Natural killer cell treated with Interleukin-12 subunit alpha and Interleukin-12 subunit beta and Interleukin-15 and Interleukin-18, amount 100 ng/mL, for 72 hours (primary cell): Measurements from ENCODE around the gene QKI. TPM values are rescaled to one million over a fixed set of nuclear protein-coding genes. Genes with fewer than 3 reads are reported as not detected.
A peak's percentile ranks its signal among the peaks of the same experiment; 100 is the strongest.

Experiments
- ATAC-seq, 2 donors: fragments of 150-1000 bp; cut with Tn5 transposase in 1 of 2; sonication (Bioruptor Pico), chemical (Tn5 transposase) in 1 of 2; 2 replicates each; pipeline ENCODE4 v1.10.0; 2021
- DNase-seq: peaks from one replicate; pipeline ENCODE4 v3.0.0; 2022; ENCODE audit warnings: low spot score
- H3K27ac Mint-ChIP-seq, 2 donors: 1 replicate in 1 of 2; 2 replicates in 1 of 2; pipeline ENCODE4 v1.8.0; 2022; ENCODE audit warnings: mixed read lengths in 2 of 2, mild to moderate bottlenecking in 1 of 2, moderate library complexity in 1 of 2
- H3K27me3 Mint-ChIP-seq, 2 donors: 1 replicate in 1 of 2; 2 replicates in 1 of 2; pipeline ENCODE4 v1.8.0; 2022; ENCODE audit warnings: mixed read lengths in 2 of 2
- H3K36me3 Mint-ChIP-seq: one replicate; pipeline ENCODE4 v1.8.0; 2022; ENCODE audit warnings: mixed read lengths
- H3K4me1 Mint-ChIP-seq, 2 donors: 1 replicate in 1 of 2; 2 replicates in 1 of 2; pipeline ENCODE4 v1.8.0; 2022; ENCODE audit warnings: low read depth in 2 of 2, mixed read lengths in 2 of 2, mild to moderate bottlenecking in 1 of 2
- H3K4me3 Mint-ChIP-seq: one replicate; pipeline ENCODE4 v1.8.0; 2022; ENCODE audit warnings: mixed read lengths
- H3K9me3 Mint-ChIP-seq: 2 replicates; pipeline ENCODE4 v1.8.0; 2022; ENCODE audit warnings: mixed read lengths
- total RNA-seq, 2 donors: library from RNA; stranded (reverse); gene quantifications; one replicate each; pipeline ENCODE4 v1.2.3, GENCODE V29; 2022

Gene QKI
- total RNA-seq, 2 donors from 2014 or later: 91.8 to 123 TPM

DNA sequence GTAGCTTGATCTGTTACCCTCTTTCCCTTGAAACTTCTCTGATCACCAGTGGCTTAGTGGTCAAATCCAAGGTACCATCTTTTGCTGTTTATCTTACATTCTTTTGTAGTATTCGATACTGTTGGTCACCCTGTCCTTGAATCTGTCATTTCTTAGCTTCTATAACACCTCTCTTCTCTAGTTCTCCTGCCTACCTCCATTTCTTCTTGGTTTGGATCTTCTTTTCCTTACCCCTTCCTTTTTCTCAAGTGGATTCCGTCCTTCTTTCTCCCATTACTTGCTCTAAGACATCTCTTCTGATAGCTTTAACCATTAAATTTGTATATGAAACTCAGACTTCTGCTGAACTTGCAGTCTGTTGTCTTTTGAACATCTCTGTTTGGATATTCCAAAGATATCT, 39.9 kb downstream of the QKI start:
- Mint-ChIP-seq H3K27me3 (no peaks in the 10 kb centered on the region), H3K36me3 (no peaks in the 10 kb centered on the region), H3K4me3 (no peak overlapping the region), H3K27ac (no peak overlapping the region), H3K4me1 (peaks cover 55% of the 10 kb centered on the region in 2 donors), H3K9me3 (no peaks in the 10 kb centered on the region)
- no peak for DNase-seq
- no peak for ATAC-seq

DNA sequence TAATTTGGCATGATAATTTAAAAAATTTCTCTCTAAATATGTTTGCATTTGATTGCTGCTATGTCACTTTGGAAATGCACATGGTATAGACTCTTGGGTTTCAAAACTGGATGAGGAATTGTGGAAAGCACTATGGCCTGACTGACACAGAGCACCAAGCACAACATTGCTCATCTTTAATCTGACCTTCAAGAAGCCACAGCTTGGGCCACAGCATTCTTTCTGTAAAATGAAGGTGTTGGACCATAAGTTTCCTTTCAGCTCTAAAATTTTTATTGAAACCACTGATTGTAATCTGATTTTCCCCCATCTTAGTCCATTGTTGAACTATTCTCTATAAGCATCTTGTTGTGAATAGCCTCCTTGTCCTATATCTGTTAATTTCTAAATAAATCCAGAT, 41.0 kb downstream of the QKI start:
- Mint-ChIP-seq H3K4me3 (no peak overlapping the region), H3K27me3 (no peaks in the 10 kb centered on the region), H3K9me3 (no peaks in the 10 kb centered on the region), H3K36me3 (no peaks in the 10 kb centered on the region), H3K4me1 (peaks cover 61 to 66% of the 10 kb centered on the region in 2 donors), H3K27ac (peak overlapping the region; percentile 33 to 62)
- ATAC-seq (no peak), DNase-seq (no peak)

DNA sequence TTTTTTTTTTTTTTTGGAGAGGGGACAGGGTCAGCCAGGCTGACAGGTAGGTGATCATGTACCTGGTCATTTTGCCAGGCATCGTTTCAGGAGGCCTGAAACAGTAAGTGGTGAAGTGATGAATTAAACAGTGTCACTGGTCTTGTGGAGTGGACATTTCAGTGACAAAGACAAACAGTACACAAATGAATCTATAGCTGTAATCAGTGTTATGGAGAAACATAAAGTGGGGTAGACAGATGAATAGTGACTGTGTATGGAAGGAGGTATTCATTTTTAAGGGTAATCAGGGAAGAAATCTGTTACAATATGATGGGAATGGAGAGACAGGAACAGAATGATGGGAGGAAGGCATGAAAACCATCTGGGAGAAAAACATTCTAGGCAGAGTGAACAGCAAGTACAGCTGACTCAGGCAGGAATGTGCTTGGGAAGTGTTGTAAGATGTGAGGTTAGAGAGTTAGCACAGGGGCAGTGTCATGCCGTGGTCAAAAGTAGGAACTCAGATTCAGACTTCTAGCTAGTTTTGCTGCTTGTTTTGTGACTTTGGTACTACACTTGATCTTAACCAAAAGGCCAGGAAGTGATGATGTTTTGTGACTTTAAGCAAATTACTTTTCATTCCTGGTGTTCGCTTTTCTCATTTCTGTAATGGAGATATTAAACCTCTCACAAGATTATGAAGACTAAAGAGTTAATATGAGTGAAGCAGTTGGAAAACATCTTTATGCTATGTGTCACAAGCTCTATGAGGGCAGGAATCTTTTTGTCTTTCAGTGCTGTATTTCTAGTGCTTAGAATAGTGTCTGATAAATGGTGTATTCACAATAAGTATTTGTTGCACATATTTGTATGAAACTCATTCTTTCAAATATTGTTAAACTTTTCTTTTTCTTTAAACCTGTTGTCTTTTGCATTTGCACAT, 43.4 kb downstream of the QKI start:
- Mint-ChIP-seq H3K36me3 (no peaks in the 10 kb centered on the region), H3K27me3 (no peaks in the 10 kb centered on the region), H3K9me3 (no peaks in the 10 kb centered on the region), H3K4me3 (peak overlapping the region; percentile 37), H3K4me1 (peaks cover 62 to 70% of the 10 kb centered on the region in 2 donors), H3K27ac (peak overlapping the region; percentile 57 to 62)
- ATAC-seq (peak; percentile 63 to 76), DNase-seq (no peak)

DNA sequence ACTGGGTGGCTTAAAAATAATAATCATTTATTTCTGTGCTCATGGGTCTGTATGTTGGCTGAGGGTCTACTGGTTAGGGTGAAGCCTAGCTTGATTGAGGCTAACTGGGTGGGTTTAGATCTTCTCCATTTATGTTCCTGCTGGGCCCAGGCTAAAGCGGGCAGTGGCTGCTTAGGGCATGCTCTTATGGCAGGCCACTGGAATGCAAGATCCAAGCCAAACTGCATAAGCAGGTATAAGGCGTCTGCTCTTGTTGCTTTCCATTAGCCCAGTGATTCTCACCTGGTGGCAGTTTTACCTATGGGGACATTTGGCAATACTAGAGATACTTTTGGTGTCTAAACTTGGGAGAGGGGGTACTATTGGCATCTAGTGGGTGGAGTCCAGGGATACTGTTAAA, 44.5 kb downstream of the QKI start:
- DNase-seq (no peak), ATAC-seq (no peak)
- Mint-ChIP-seq H3K4me3 (peak overlapping the region; percentile 88), H3K36me3 (peaks cover 2% of the 10 kb centered on the region), H3K4me1 (peaks cover 69 to 80% of the 10 kb centered on the region in 2 donors), H3K9me3 (no peaks in the 10 kb centered on the region), H3K27ac (peak overlapping the region; percentile 87 to 96), H3K27me3 (no peaks in the 10 kb centered on the region)

DNA sequence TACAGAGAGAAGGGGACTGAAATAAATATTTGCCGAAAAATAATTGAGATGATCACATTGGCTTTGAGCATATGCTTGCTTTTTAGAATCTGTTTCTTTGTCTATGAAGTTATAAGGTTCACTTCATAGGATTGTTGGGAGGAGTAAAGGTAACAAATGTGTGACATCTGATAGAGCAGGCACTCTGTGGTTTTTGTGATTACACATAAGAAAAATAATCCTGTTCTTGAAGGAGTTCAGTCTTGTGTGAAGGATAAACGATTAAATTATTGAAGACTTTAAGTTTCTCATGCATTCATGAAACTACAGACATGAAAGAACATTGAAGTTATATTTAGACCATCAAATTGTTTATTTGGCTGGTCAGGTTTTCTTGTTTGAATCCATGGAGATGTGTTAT, 45.0 kb downstream of the QKI start:
- H3K9me3 Mint-ChIP-seq: no peaks in the 10 kb centered on the region
- no peak for ATAC-seq
- H3K27ac Mint-ChIP-seq: peak overlapping the region; percentile 87 to 96
- peaks cover 6% of the 10 kb centered on the region for H3K36me3 Mint-ChIP-seq
- no peaks in the 10 kb centered on the region for H3K27me3 Mint-ChIP-seq
- H3K4me3 Mint-ChIP-seq: peak overlapping the region; percentile 88
- H3K4me1 Mint-ChIP-seq: peaks cover 70 to 78% of the 10 kb centered on the region in 2 donors
- DNase-seq: no peak

DNA sequence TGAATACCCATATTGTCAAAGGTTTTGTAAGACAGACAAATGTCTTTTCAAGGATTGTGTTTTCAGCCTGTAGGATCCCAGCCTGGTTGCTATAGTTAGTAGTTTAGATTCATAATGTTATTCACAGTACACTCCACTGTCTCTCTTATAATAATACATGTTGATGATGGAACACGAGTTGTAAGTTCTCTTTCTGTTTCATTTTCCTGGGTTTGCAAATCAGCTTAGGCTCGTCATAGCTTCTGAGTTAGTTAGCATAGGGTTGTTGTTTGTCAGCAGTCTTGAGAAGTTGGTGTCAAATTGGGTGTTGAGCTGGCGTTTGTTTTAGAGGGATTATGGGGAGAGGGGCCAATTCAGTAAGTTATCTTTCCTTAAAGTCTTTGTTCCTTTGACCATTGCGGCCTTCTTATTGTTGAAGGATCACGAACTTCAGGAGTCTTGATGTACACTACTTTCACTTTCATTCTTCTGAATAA, 45.8 kb downstream of the QKI start:
- DNase-seq (no peak), ATAC-seq (peak; percentile 90 to 92)
- H3K27ac Mint-ChIP-seq: peak overlapping the region; percentile 87 to 96
- no peaks in the 10 kb centered on the region for H3K9me3 Mint-ChIP-seq
- H3K4me1 Mint-ChIP-seq: peaks cover 72 to 75% of the 10 kb centered on the region in 2 donors
- peak overlapping the region; percentile 88 for H3K4me3 Mint-ChIP-seq
- H3K36me3 Mint-ChIP-seq: peaks cover 6% of the 10 kb centered on the region
- H3K27me3 Mint-ChIP-seq: no peaks in the 10 kb centered on the region

DNA sequence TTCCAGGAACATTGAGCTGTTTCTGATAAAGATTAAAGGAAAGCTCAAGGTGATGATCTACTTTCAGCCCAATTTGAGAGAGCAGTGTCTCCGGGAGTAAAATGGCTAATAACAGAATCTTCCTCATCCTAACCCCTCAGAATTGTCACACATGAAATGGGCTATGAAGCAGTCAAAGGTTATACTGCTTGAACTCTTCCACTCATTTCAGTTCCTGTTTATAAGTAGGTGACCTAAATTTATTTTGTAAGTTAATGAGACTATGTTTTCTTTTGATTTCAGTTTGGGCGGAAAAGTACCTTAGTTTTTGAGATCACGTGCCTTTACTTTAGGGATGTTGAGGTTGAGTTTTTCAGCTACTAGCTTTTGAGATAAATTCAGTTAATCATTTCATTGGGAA, 47.2 kb downstream of the QKI start:
- ATAC-seq (no peak), DNase-seq (no peak)
- H3K9me3 Mint-ChIP-seq: no peaks in the 10 kb centered on the region
- H3K27me3 Mint-ChIP-seq: no peaks in the 10 kb centered on the region
- peak overlapping the region; percentile 88 for H3K4me3 Mint-ChIP-seq
- peak overlapping the region; percentile 87 to 96 for H3K27ac Mint-ChIP-seq
- peaks cover 63 to 67% of the 10 kb centered on the region in 2 donors for H3K4me1 Mint-ChIP-seq
- peaks cover 6% of the 10 kb centered on the region for H3K36me3 Mint-ChIP-seq

DNA sequence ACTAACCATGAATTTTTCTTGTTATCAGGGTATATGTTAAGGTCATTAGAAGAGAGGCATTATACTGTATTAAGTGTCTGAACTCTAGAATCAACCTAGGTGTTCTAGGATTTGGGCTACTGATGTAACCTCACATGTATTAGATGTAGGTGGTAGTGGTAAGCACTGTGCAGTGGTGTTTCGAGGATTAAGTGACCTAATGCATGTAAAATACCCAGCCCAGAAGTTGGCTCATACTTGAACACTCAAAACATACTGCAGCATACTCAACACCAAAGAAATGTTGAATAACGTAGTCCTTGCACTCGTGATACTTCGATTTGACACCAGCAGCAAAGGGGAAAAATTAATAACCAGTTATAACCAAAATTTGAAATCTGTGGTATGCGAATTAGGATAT, 48.7 kb downstream of the QKI start:
- ATAC-seq (no peak), DNase-seq (no peak)
- H3K27ac Mint-ChIP-seq: peak overlapping the region; percentile 32 to 45
- peaks cover 60 to 63% of the 10 kb centered on the region in 2 donors for H3K4me1 Mint-ChIP-seq
- no peaks in the 10 kb centered on the region for H3K9me3 Mint-ChIP-seq
- H3K36me3 Mint-ChIP-seq: peaks cover 6% of the 10 kb centered on the region
- H3K4me3 Mint-ChIP-seq: no peak overlapping the region
- H3K27me3 Mint-ChIP-seq: no peaks in the 10 kb centered on the region

DNA sequence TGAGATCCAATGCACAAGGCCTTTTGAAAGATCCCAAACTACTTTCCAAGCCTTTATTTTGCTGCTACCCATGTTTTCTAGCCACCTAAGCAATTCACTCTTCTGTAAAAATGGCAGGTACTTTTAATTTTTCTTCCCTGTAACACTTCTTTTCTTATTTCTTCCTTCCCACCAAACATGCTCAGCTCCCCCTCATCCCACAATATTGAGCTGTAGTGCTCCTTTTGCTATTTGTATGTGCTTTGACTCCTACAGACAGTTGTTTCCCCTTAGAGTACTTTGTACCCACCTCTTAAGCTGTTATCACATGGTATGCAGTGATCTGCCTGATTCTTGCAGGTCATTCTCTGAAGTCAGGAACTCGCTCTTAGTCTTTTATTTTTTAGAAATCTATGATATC, 49.3 kb downstream of the QKI start:
- Mint-ChIP-seq H3K27me3 (no peaks in the 10 kb centered on the region), H3K9me3 (no peaks in the 10 kb centered on the region), H3K4me1 (peaks cover 61 to 65% of the 10 kb centered on the region in 2 donors), H3K4me3 (no peak overlapping the region), H3K27ac (peak overlapping the region in 1 of 2 donors; percentile 21), H3K36me3 (peaks cover 6% of the 10 kb centered on the region)
- DNase-seq (no peak), ATAC-seq (no peak)

DNA sequence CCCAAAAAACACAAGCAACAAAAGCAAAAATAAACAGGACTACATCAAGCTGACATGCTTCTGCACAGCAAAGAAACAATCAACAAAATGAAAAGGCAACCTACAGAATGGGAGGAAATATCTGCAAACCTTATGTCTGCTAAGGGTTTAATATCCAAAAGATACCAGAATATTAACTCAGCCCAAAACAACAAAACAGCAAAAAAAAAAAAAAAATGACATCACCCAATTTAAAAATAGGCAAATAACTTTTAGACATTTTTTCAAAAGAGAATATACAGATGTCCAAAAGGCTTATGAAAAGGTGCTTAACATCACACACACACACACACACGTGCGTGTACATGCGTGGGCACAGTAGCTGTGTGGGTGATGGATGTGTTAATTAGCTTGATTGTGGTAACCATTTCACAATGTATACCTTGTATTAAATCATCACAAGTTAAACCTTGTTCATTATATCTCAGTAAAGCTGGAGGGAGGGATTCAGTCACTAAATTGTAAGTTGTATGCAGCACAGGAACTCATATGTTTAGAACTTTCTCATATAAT, 52.4 kb downstream of the QKI start:
- Mint-ChIP-seq H3K4me1 (peaks cover 61 to 65% of the 10 kb centered on the region in 2 donors), H3K27me3 (no peaks in the 10 kb centered on the region), H3K36me3 (peaks cover 32% of the 10 kb centered on the region), H3K9me3 (peaks cover 14% of the 10 kb centered on the region), H3K4me3 (no peak overlapping the region), H3K27ac (no peak overlapping the region)
- peak in 1 of 2 donors; percentile 61 for ATAC-seq
- DNase-seq: peak; percentile 67

DNA sequence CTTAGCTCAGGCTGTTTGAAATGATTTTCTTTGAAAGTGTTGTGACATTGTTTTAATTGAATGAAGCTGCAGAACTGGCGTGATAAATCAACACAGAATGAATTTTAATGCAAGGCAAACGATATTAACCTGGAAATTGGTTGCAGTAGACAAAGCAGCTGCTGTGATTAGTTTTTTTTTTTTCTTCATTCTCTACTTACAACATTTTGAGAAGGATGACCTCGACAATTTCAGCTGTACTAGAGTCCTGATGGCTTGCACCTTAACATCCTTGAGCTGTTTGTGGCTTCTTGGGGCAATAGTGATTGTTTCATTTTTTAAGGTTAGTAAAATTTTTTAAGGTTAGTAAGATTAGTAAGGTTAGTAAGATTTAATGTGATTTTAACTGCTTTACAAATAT, 54.2 kb downstream of the QKI start:
- DNase-seq: no peak
- Mint-ChIP-seq H3K27ac (peak overlapping the region; percentile 4 to 74), H3K36me3 (peaks cover 32% of the 10 kb centered on the region), H3K4me3 (no peak overlapping the region), H3K27me3 (no peaks in the 10 kb centered on the region), H3K9me3 (peaks cover 14% of the 10 kb centered on the region), H3K4me1 (peaks cover 62 to 63% of the 10 kb centered on the region in 2 donors)
- ATAC-seq: no peak

DNA sequence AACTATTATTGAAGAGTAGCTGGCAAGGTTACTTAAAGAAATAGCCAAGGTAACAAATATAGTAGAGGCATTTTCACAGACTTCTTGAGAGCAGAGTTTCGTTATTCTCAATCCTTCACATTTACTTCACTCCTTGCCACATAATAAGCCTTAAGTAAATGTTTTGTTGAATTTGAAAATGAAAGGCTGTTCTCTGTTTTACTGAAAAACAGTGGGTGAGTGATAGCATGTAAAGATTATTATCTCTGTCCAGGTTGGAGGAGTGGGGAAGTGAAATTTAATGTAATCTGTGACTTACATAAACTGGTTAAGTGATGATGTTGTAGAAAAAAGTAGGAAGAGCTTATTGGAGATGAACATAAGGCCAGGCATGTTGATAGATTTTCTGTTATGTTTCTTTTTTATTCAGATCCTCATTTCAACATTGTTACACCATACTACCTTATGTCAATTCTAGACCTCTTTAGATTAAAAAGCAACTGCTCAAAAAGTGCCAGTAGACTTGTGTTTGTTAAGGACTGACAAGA, 55.0 kb downstream of the QKI start:
- ATAC-seq: no peak
- Mint-ChIP-seq H3K36me3 (peaks cover 26% of the 10 kb centered on the region), H3K27ac (peak overlapping the region; percentile 4 to 74), H3K4me3 (peak overlapping the region; percentile 9), H3K4me1 (peaks cover 55 to 67% of the 10 kb centered on the region in 2 donors), H3K27me3 (no peaks in the 10 kb centered on the region), H3K9me3 (peaks cover 14% of the 10 kb centered on the region)
- DNase-seq: no peak

DNA sequence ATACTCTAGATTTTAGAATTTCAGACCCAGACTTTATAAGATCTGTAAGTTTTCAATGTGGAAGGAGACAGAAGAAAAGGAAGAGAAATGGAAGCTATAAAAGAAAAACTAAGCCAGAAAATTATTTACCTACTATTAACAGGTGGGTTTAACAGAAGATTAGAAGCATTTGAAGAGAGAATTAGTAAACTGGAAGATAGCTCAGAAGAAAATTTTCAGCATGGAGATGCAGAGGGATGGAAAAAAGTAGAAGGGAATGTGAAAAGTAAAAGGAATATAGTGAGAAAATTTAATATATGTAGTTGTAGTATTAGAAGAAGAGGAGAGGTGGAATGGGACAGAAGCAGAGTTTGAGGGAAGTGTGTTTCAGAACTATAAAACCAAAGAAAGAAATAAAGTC, 56.1 kb downstream of the QKI start:
- peaks cover 53 to 71% of the 10 kb centered on the region in 2 donors for H3K4me1 Mint-ChIP-seq

DNA sequence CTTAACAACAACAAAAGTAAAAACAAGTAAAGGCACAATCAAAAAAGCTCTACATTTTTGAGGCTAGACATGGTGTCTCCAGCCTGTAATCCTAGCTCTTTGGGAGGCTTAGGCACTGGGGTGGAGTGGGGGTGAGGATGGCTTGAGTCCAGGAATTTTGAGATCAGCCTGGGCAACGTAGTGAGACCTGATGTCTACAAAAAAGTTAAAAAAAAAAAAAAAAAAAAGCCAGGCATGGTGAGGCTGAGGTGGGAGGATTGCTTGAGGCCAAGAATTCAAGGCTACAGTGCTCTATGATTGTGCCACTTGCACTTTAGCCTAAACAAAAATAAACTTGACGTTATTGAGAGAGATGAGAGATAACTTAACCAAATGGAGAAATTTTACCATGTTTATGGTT, 60.1 kb downstream of the QKI start:
- H3K4me3 Mint-ChIP-seq: no peak overlapping the region
- H3K36me3 Mint-ChIP-seq: peaks cover 20% of the 10 kb centered on the region
- DNase-seq (no peak), ATAC-seq (no peak)
- no peak overlapping the region for H3K27ac Mint-ChIP-seq
- peaks cover 12% of the 10 kb centered on the region for H3K9me3 Mint-ChIP-seq
- H3K4me1 Mint-ChIP-seq: peaks cover 32 to 49% of the 10 kb centered on the region in 2 donors
- no peaks in the 10 kb centered on the region for H3K27me3 Mint-ChIP-seq

More for the DNA sequence above, 56.1 kb downstream of the QKI start:
- Mint-ChIP-seq H3K9me3 (peaks cover 14% of the 10 kb centered on the region), H3K4me3 (no peak overlapping the region), H3K36me3 (peaks cover 26% of the 10 kb centered on the region), H3K27me3 (no peaks in the 10 kb centered on the region), H3K27ac (peak overlapping the region in 1 of 2 donors; percentile 4)
- DNase-seq (no peak), ATAC-seq (no peak)
